ENCODE data around the gene RNU7-1. TPM values are rescaled to one million over a fixed set of nuclear protein-coding genes. Genes with fewer than 3 reads are reported as not detected.

Gene RNU7-1
- total RNA-seq, 1 experiment from 2014 or later = not detected

GRCh38 chr12:6953442-6954315 is 10.1 kb downstream of the RNU7-1 start:
- peak; percentile 57 for DNase-seq (ENCODE audit: low read depth)

DNA sequence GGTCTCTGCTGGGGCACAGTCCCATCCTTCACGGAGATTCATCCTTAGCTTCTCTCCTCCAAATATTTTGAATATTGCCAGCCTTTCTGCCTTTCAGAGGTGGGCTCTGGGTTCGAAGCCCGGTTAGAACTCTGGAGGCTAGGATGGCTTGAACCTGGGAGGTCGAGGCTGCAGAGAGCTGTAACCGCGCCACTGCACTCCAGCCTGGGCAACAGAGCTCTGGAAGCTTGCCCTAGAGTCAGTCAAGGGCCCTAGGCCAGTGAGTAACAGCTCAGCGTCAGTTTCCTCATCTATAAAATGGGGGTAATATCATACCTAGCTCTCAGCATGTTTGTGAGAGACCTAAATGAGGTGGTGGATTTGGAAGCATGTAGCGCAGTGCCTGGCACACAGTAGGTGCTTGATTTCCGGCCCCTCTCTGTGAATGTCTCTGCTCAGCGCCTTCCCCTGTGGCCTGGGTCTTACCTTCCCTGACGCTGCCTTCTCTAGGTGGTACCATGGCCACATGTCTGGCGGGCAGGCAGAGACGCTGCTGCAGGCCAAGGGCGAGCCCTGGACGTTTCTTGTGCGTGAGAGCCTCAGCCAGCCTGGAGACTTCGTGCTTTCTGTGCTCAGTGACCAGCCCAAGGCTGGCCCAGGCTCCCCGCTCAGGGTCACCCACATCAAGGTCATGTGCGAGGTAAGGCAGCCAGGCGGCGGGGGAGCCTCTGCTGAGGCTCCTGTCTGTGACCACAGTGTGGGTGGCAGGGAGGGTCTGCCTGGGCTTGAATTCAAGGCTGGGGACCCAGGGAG is 10.9 kb downstream of the RNU7-1 start:
- DNase-seq (ENCODE audit: low read depth) = no peak

DNA sequence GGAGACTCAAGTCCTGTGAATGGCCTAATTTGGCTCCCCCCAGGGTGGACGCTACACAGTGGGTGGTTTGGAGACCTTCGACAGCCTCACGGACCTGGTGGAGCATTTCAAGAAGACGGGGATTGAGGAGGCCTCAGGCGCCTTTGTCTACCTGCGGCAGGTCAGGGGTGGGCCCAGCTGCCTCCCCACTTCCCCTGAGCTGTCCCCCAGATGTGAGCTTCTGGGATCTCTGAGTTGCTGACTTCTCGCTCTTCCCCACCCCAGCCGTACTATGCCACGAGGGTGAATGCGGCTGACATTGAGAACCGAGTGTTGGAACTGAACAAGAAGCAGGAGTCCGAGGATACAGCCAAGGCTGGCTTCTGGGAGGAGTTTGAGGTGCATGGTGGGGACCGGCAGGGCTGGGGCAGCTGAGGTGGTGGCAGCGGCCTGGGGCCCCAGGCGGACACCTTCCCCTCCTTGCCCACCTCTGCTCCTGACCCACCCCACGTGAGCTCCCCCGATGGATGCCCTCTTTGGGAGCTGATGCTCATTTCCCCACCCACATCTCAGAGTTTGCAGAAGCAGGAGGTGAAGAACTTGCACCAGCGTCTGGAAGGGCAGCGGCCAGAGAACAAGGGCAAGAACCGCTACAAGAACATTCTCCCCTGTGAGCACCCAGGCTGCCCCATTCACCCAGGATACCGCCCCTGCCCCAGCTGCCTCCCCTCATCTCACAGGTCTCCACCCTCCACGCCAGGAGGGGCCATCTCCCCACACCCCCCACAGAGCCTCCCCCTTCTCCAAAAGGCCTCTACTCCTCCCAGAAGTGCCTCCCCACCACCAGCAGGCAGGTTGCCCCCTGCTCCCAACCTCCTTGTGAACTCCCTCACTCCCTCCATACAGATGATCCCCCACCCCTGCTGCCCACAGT is 11.7 kb downstream of the RNU7-1 start:
- DNase-seq (ENCODE audit: low read depth) = no peak

DNA sequence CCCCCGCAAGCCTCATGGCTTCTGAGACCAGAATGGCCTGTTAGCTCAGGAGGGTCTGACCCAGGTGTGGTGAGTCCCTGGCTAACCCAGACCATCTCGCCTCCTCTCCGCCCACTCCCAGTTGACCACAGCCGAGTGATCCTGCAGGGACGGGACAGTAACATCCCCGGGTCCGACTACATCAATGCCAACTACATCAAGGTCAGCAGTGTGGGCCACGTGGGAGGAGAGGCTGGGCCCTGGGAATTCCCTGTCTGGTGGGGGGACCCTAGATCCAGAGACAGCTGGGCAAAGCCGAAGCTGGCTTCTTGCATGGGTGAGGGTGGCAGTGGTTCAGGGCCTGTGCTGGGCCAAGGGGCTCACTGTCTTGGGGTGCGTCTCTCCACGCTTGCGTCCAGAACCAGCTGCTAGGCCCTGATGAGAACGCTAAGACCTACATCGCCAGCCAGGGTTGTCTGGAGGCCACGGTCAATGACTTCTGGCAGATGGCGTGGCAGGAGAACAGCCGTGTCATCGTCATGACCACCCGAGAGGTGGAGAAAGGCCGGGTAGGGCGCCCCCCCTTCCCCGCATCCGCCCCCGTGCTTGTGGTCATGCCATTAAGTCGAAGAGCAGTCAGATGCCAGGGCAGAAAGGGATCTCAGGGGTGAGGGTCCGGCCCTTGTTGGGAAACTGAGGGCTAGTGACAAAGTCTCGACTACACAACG is 12.6 kb downstream of the RNU7-1 start:
- DNase-seq (ENCODE audit: low read depth) = no peak

DNA sequence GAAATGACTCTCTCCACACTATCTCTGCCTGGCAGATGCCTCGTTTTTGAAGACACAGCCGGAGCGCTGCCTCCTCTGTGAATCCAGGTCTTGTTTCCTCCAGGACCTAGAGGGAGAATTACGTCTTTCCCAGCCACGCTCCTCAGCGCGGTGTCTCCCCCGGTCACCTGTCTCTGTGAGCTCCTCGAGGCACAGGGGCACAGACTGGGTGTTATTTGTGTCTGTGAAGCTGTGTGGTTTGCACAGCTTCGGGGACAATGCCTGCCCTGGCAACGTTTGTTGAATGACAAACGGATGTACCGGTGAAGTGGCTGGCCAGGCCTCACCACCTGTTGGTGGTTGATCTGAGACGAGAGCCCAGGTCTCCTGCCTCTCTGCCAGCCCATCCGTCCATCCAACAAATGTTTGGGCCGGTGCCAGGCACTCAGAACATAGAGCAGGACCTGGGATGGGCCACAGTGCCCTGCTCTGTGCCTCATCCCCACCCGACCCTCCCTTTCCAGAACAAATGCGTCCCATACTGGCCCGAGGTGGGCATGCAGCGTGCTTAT is 13.6 kb downstream of the RNU7-1 start:
- DNase-seq (ENCODE audit: low read depth) = no peak

DNA sequence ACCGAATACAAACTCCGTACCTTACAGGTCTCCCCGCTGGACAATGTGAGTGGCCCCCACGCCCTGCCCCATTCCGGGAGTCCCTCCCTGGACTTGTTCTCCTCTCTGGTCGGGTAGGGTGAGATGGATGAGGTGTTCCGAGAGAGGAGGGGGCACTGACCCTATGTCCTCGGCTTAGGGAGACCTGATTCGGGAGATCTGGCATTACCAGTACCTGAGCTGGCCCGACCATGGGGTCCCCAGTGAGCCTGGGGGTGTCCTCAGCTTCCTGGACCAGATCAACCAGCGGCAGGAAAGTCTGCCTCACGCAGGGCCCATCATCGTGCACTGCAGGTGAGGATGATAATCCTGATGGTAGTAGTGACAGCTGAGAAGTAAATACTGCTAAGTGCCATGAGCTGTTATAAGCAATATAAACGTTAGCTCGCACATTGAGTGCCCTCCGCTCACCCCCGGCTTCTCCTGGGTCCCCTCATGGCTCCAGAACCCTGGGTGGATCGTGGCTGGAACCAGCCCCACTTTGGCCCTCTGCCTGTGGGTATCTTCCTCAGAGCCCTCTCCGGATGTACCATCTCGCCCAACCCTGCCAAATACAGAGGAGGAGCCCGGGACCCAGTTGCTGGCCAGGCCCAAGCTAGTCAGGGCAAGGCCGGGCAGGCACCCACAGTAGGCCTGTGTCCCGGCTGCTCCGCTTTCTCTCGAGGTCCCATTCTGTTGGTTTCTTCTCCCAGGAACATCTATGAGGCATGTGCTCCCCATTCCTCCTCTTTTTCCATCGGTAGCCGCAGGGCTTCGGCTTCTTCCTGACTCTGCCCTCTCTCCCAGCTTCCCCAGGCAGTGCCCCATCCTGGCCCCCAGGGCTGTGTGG is 14.4 kb downstream of the RNU7-1 start:
- no peak for DNase-seq (ENCODE audit: low read depth)

GRCh38 chr12:6958609-6959057 is 15.0 kb downstream of the RNU7-1 start:
- no peak for DNase-seq (ENCODE audit: low read depth)

DNA sequence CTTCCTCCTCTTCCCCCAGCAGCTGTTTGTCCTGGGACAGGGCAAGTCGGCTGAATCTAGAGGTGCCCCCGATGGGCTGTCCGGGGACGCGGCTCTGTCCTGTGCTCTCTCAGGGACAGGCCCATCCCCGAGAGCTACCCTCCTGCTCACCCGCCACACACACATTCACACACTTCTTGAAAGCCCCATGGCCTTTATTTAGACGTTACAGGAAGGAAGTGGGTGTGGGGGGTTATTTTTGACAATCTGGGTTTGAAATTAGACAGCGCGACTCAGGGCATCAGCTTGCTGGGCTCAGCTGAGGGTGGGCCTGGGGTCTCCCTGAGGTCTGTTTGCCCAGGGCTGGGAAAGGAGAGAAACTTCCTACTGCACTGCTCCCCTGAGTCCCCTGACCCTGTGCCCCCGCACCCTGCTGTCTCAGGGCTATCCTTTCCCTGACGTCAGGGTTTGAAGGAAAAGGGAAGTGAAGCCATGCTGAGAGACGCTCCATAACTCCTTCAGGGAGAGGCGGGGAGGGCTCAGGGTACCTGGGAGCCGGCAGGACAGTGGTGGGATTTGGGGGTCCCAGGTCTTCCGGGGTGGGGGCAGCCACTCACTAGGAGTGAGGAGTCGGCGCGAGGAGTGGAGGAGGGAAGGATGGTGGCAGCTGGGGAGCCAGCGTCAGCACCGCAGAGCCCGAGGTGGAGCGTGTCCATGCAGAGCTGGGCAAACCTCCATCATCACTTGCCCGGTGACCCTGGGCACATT is 15.6 kb downstream of the RNU7-1 start:
- DNase-seq (ENCODE audit: low read depth) = no peak

GRCh38 chr12:6959805-6960592 is 16.4 kb downstream of the RNU7-1 start:
- DNase-seq (ENCODE audit: low read depth) = no peak

DNA sequence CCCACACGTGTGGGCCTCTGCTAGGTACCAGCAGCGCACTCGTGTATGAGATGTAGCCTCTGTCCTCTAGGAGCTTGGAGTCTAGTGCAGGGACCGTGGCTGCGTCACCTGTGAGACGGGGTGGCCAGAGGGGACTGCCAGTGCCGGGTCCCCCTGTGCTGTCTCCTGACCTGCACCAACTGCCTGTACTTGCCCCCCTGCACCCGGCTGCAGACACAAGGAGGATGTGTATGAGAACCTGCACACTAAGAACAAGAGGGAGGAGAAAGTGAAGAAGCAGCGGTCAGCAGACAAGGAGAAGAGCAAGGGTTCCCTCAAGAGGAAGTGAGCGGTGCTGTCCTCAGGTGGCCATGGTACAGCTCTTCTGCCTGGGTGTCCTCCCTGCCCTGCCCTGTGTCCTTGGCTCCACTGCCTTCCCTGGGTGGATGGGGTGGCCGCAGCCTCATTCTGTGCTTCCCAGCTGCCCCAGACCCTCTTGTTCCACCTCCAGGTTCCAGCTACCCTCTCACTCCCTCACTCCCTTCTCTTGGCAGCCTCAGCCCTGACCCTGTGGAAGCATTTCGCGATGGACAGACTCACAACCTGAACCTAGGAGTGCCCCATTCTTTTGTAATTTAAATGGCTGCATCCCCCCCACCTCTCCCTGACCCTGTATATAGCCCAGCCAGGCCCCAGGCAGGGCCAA is 17.1 kb downstream of the RNU7-1 start:
- DNase-seq (ENCODE audit: low read depth) = peak; percentile 41

DNA sequence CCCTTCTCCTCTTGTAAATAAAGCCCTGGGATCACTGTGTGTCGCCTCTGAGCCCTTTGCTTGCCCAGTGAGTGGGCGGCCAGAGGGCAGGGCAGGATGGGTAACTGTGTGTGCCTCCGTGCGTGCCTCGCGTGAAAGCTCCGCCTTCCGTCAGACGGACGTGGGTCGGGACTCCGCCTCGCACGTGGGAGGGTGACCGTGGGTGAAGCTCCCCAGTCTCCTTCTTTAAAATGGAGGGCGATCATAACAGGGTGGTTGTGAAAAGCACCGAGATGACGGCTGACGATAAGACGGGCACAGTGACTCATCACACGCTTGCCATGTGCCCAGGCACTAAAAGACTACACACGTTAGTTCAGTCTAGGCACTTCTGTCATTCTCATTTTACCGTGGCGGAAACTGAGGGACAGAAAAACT is 17.7 kb downstream of the RNU7-1 start:
- DNase-seq (ENCODE audit: low read depth) = peak; percentile 81

DNA sequence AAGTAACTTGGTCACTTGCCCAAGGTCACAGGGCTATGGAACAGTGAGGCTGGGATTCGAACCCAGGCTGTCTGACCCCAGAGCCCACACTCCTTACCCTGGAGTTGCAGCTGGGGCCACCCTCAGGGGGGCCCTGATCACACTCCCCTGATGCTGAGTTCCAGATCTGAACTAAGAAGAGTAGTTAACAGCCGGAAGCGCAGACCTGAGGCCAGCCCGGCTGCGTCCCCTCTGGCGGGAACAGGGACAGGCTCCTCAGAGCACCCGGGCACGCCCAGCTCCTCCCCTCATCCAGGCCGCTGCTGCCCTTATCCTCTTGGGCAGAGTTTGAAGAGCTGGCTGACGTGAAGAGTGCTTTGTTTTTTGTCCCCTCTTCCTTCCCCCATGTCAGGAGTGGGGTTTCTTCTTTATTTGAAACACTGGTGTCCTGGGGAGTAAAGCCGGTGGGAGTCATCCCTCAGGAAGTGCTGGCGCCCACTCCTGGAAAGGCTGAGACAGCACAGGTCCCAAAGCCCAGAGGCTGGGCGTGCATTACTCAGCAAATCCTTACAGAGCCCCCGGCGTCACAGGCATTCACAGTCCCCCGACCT is 18.2 kb downstream of the RNU7-1 start:
- peak; percentile 68 for DNase-seq (ENCODE audit: low read depth)

DNA sequence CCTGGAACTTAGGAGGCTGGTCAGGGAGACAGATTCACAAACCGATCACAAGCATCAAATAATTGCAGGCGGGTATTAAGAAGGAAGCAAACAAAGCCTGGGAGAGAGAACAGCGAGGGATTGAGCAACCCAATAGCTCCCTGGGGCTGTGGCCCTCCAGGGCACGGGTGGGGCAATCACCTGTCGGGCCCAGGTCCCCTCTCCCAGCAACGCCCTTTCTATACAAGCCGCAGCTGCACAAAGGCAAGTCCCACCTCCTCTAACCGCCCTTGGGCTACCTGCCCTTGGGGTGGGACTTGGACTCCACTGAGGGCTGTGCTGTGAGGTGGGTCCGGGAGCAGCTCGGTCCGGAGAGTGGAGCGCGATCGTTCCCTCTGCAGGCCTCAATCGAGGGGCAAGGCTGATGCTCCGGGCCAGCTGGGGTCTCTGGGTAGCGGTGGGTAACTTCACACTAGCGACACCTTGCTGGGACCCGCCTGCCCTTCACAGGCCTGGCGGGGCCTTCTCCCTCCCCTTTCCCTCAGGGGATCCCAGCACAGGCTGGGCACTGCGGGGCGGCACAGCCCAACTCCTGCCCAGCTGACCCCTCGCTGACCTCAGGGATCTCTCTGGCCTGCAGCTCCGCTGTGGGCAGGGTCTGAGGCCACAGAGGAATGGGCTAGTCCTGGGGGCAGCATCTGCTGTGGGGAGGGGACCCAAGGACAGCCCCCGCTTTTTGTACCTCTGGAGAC is 18.8 kb downstream of the RNU7-1 start:
- no peak for DNase-seq (ENCODE audit: low read depth)

DNA sequence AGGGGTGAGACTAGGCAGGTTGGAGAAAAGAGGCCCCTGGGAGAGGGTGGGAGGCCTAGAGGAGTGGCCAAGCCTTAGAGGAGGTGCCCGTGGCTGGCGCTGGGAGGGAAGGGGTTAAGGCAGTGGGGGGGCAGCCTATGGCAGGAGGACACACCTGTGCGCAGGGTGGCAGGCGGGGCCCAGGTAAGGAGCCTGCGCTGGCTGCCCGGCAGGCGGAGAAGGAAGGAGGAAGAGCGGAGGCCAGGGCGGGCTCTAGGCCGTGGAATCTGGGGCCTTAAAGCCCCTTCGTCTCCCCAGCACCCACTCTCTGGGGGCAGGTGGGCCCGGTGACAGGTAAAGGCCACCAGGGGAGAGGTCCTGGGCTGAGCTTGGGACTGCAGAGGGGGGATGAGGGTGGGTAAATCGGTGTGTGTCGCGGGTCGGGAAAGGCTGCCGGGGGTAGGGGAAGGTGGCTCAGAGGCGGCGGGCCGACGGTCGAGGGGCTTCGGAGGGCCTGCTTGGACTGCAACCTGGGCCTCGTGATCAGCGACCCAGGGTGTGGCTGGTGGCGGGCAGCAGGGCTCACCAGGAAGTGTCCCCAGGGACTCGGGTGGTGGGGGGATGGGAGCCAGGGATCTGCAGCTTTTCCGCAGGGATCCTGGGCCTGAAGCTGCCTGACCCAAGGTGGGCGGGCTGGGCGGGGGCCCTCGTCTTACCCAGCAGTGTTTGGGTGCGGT is 19.6 kb downstream of the RNU7-1 start:
- no peak for DNase-seq (ENCODE audit: low read depth)

DNA sequence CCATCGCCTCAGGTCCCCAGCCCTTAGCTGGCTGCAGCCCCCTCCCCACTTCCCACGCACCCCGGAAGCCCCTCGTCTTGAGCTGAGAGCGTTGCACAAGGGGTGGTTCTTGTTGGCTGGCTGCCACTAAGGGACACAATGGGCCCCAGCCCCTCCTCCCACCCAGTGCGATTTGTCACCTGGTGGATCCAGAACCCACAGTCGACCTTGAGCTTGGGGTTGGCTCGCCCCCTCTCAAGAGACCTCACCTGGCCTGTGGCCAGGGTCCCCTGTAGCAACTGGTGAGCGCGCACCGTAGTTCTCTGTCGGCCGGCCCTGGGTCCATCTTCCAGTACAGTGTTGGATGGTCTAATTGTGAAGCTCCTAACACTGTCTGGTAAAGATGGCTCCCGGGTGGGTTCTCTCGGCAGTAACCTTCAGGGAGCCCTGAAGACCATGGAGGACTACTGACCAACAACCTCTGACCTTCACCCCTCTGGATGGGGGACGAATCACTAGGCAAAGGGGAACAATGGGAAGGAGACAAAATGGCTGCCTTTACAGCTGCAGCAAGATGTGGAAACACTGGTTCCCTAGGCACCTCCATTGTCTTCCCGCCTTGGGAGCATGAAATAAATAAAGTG is 20.3 kb downstream of the RNU7-1 start:
- DNase-seq (ENCODE audit: low read depth) = no peak

Data from RPMI7951 (cell line).